A673 (cell line): ENCODE data around the gene CD248. TPM values are rescaled to one million over a fixed set of nuclear protein-coding genes. Genes with fewer than 3 reads are reported as not detected.

Source experiments
- BruUV-seq: library from RNA; stranded (reverse); fragments of 400-500 nt; replicated peaks from 2 replicates; lab custom pipeline; 2021; lab: Mats Ljungman, UMichigan
- CTCF ChIA-PET: fragments of 300-600 bp; sonication (Branson Sonifier 250); formaldehyde crosslinking; loops from one replicate; lab custom pipeline; 2022; ENCODE audit warnings: antibody characterized with exemption; lab: Charles Lee
- POLR2A ChIA-PET: fragments of 300-600 bp; sonication (Branson Sonifier 250); formaldehyde crosslinking; loops from one replicate; lab custom pipeline; 2022; ENCODE audit warnings: antibody characterized with exemption; ENCODE audit not compliant: low non-redundant PET; lab: Charles Lee
- DNase-seq: peaks from one replicate; pipeline ENCODE4 v3.0.0-alpha.2; 2015; ENCODE audit warnings: low spot score
- H3K27ac ChIP-seq: fragments of 200-600 bp; sonication (generic); 2 replicates; pipeline ENCODE4 v1.5.1; 2016; ENCODE audit warnings: mixed run types, low read depth, mild to moderate bottlenecking, mixed read lengths, antibody characterized with exemption, low read length; ENCODE audit not compliant: poor library complexity, severe bottlenecking
- H3K27me3 ChIP-seq: fragments of 200-600 bp; sonication (generic); replicated peaks from 2 replicates; pipeline ENCODE4 v1.6.1; 2017; ENCODE audit warnings: mixed run types, low read depth, mild to moderate bottlenecking, mixed read lengths, antibody characterized with exemption, low read length; ENCODE audit not compliant: insufficient read depth, poor library complexity
- H3K36me3 ChIP-seq: fragments of 200-600 bp; sonication (generic); 2 replicates; pipeline ENCODE4 v1.6.1; 2016; ENCODE audit warnings: mixed run types, mild to moderate bottlenecking, mixed read lengths, antibody characterized with exemption, low read length; ENCODE audit not compliant: insufficient read depth, poor library complexity, severe bottlenecking
- H3K4me1 ChIP-seq: fragments of 200-600 bp; sonication (generic); 2 replicates; pipeline ENCODE4 v1.6.1; 2017; ENCODE audit warnings: mixed run types, mild to moderate bottlenecking, mixed read lengths, antibody characterized with exemption, low read length; ENCODE audit not compliant: insufficient read depth, poor library complexity, severe bottlenecking
- H3K4me3 ChIP-seq: fragments of 200-600 bp; sonication (generic); 2 replicates; pipeline ENCODE4 v1.5.1; 2016; ENCODE audit warnings: low read depth, mixed run types, mild to moderate bottlenecking, mixed read lengths, low read length; ENCODE audit not compliant: poor library complexity, severe bottlenecking
- H3K9me3 ChIP-seq: fragments of 200-600 bp; sonication (generic); 2 replicates; pipeline ENCODE4 v1.6.1; 2016; ENCODE audit warnings: mixed run types, low read depth, mild to moderate bottlenecking, mixed read lengths, antibody characterized with exemption, low read length; ENCODE audit not compliant: poor library complexity, severe bottlenecking
- EZH2 ChIP-seq: fragments of 200-600 bp; sonication (generic); IDR thresholded peaks from 2 replicates; pipeline ENCODE4 v1.6.1; 2017; ENCODE audit warnings: borderline replicate concordance, low read depth, mild to moderate bottlenecking, mixed read lengths, antibody characterized with exemption, low read length; ENCODE audit not compliant: poor library complexity, severe bottlenecking
- intact Hi-C: fragments of 100-400 bp; cut with micrococcal nuclease; formaldehyde crosslinking; loops from one replicate; pipeline ENCODE4 v1.10.0; 2022; ENCODE audit not compliant: unreplicated experiment
- total RNA-seq: library from RNA; stranded (reverse); gene quantifications from 2 replicates; pipeline ENCODE4 v1.2.3, GENCODE V29; 2021
- TF ChIP-seq, protein P1 (sequence below): fragments of 300-800, 200-600 bp; sonication (generic); conservative IDR thresholded peaks from 2 replicates; pipeline ENCODE4 v1.5.1; 2017; ENCODE audit warnings: low read depth, mild to moderate bottlenecking, antibody characterized with exemption, low read length, moderate library complexity, mixed read lengths

Gene CD248
- total RNA-seq, 1 experiment from 2014 or later, result 97.8 TPM

DNA sequence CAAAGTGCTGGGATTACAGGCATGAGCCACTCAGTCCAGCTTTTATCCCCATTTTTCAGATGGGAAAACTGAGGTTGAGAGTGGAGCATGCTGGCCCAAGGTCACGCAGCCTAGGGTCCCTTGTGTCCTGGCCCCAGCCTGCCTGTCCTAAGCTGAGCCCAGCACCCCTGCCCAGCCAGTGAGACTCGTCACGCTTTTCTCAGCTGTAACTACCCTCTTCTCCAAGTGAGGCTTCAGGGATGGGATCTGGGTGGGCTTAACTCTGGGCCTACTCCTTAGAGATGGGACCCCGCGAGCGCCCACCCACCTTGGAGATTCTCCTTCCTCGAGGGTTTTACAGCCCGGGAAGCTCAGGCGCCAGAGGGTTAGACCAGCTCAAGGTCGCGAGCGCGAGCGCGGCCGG is 25.5 kb downstream of the CD248 start:
- Histone ChIP-seq H3K4me1 (peaks cover 19% of the 10 kb centered on the region), H3K4me3 (peak overlapping the region; percentile 57), H3K27ac (no peak overlapping the region), H3K36me3 (no peaks in the 10 kb centered on the region), H3K27me3 (no peaks in the 10 kb centered on the region), H3K9me3 (no peaks in the 10 kb centered on the region)
- no peak for DNase-seq
- POLR2A ChIA-PET, result no interaction called here
- CTCF ChIA-PET, result interaction anchor here (0.6 kb wide), 2 partner anchors 37 to 83 kb away, joined by 3 to 5 read pairs; no protein-coding TSS in a partner anchor
- intact Hi-C loops, result no loop called here
- TF ChIP-seq, protein P1, sequence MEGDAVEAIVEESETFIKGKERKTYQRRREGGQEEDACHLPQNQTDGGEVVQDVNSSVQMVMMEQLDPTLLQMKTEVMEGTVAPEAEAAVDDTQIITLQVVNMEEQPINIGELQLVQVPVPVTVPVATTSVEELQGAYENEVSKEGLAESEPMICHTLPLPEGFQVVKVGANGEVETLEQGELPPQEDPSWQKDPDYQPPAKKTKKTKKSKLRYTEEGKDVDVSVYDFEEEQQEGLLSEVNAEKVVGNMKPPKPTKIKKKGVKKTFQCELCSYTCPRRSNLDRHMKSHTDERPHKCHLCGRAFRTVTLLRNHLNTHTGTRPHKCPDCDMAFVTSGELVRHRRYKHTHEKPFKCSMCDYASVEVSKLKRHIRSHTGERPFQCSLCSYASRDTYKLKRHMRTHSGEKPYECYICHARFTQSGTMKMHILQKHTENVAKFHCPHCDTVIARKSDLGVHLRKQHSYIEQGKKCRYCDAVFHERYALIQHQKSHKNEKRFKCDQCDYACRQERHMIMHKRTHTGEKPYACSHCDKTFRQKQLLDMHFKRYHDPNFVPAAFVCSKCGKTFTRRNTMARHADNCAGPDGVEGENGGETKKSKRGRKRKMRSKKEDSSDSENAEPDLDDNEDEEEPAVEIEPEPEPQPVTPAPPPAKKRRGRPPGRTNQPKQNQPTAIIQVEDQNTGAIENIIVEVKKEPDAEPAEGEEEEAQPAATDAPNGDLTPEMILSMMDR, result no peak
- TF ChIP-seq EZH2, result no peak
- no TSS peak for BruUV-seq

DNA sequence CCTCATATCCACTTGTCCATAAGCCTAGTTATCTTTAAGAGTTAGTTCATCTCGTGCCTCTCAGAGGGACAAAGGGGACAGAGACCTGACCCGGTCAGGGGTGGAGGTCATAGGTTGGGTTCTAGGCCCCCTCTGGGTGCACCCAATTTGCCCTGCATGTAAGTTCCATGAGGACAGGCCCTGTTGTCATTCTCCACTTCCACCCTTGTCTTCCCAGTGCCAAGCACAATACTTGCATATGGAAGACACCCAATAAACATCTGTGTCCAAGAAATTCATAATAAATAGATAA is 26.6 kb downstream of the CD248 start:
- ChIA-PET CTCF (no interaction called here), POLR2A (no interaction called here)
- intact Hi-C loops, result no loop called here

DNA sequence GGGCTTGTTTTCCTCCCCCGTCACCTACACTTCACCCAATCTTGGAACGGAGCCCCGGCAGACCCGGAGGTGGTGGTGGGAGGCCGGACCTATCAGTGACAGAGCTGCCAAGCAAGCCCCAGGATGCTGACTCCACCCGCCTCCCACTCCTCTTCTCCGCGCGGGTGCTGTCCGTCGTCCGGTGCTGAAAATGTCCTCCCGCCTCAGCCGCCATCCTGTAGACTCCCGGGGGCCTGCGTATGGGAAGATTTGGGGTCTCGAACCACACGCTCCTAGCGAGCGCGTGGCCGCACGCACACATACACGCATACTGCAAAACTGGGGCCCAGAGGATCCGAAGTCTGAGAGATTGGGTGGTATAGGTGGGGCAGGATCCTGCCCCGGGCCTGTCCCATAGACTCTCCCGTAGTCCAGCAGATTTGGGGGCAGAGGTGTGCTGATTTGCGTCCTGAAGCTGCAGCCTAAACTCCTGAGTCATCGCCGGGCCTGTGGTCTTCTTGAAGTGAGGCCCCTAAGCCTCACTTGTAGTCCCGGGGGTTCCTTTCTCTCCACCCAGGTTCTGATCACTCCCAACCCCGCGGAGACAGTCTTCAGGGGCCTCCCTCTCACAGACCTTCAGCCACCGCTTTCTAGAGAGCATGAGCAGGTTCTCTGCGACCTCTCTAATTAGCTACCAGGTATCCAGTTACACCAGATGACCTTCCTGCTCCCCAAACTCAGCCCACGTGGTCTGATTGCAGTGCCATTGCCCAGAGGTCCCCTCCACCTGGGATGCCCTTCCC is 27.1 kb downstream of the CD248 start:
- Histone ChIP-seq H3K4me1 (peaks cover 19% of the 10 kb centered on the region), H3K9me3 (no peaks in the 10 kb centered on the region), H3K4me3 (peak overlapping the region; percentile 77), H3K27ac (peak overlapping the region; percentile 91), H3K36me3 (no peaks in the 10 kb centered on the region), H3K27me3 (no peaks in the 10 kb centered on the region)
- POLR2A ChIA-PET, result interaction anchor here (0.6 to 1.2 kb wide), 2 partner anchors 23 to 166 kb away, joined by 5 to 13 read pairs; no protein-coding TSS in a partner anchor
- peak; percentile 92 for DNase-seq
- TF ChIP-seq, protein P1, result no peak
- TF ChIP-seq EZH2, result no peak
- CTCF ChIA-PET, result interaction anchor here (1.1 to 1.2 kb wide), 2 partner anchors 22 to 28 kb away, joined by 3 read pairs; no protein-coding TSS in a partner anchor
- BruUV-seq, result TSS peak; percentile 89
- intact Hi-C loops, result no loop called here

More for the DNA sequence above, 26.6 kb downstream of the CD248 start:
- peak overlapping the region; percentile 77 for H3K4me3 ChIP-seq
- TF ChIP-seq EZH2, result no peak
- TF ChIP-seq, protein P1, result no peak
- H3K9me3 ChIP-seq, result no peaks in the 10 kb centered on the region
- no peaks in the 10 kb centered on the region for H3K27me3 ChIP-seq
- DNase-seq, result no peak
- H3K4me1 ChIP-seq, result peaks cover 19% of the 10 kb centered on the region
- no peaks in the 10 kb centered on the region for H3K36me3 ChIP-seq
- H3K27ac ChIP-seq, result no peak overlapping the region
- BruUV-seq, result no TSS peak
